ENCODE results near the gene TUBG2. TPM values are rescaled to one million over a fixed set of nuclear protein-coding genes. Genes with fewer than 3 reads are reported as not detected.

TUBG2 gene
- total and polyA plus RNA-seq, 5 donors from 2014 or later: 2.8 to 13.7 (median 3.9) TPM

DNA sequence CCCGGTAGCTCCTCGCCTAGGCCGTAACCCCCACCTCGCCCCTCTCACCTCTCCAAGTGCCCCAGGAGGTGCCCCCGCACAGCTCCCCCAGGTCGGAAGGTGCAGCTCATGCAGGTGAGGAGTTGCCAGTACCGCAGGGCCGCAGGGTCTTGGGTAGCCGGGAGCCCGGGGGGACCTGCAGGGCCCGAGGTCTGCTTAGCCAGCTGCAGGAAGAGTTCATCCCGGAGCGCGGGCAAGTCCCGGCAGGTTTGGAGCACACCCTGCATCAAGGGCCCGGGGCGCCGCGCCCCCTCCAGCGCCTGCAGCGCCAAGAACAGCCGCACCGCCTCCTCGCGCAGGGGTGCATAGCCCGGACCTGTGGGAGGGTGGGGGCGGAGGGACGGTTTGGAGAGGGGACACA is 13.0 kb downstream of the TUBG2 start:
- H3K9me3 ChIP-seq (ENCODE audit: control insufficient read depth in 2 of 2, low read length in 2 of 2): no peaks in the 10 kb centered on the region
- H3K36me3 ChIP-seq (ENCODE audit: control insufficient read depth, insufficient read depth, low read length): no peaks in the 10 kb centered on the region
- H3K36me3 Mint-ChIP-seq: no peaks in the 10 kb centered on the region
- H3K4me3 ChIP-seq (ENCODE audit: low read depth, low read length): no peak overlapping the region
- H3K4me1 Mint-ChIP-seq: peaks cover 6 to 33% (median 21%) of the 10 kb centered on the region in 4 donors
- DNase-seq (no peak), ATAC-seq (ENCODE audit: low read depth in 2 of 2) (no peak)
- peaks cover 48% of the 10 kb centered on the region for H3K4me1 ChIP-seq (ENCODE audit: control insufficient read depth, insufficient read depth, low read length, poor library complexity, severe bottlenecking)
- H3K9me3 Mint-ChIP-seq: peaks cover 0 to 4% (median 0%) of the 10 kb centered on the region in 7 donors
- H3K27ac Mint-ChIP-seq: no peak overlapping the region
- no peak overlapping the region for H3K27ac ChIP-seq (ENCODE audit: insufficient read depth, low read length, poor library complexity, severe bottlenecking)
- H3K27me3 ChIP-seq (ENCODE audit: control insufficient read depth, insufficient read depth, low read length): peaks cover 2% of the 10 kb centered on the region
- H3K27me3 Mint-ChIP-seq: peaks cover 42% of the 10 kb centered on the region
- peak overlapping the region in 2 of 4 donors; percentile 61 to 64 for H3K4me3 Mint-ChIP-seq

DNA sequence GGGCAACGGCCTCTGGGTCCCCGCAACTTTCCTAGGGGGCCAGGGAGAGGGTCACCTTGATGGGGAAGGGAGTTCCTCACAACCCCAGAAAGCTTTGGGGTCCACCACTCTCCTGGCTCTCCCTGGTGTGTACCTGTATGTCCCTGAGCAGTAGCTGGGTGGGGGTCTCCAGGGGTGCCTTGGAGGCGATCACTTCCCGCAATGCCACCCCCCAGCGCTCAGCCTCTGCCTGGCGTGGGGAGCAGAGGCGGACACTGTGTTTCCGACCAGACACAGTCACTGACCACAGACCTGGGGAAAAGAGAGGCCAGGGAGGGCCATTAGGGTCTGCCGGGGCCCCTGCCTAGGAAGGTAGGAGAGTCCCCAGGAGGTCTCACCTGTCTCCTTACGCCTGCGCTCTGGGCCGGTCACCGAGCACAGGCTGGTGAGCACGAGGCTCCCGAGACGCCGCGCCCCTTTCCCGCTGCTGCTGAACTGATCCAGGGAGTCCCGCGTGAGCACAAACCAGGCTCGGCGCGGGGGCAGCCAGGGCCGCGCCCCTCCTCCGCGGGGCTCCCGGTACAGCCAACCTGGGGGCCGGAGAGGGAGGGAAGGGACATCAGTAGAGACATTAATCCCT is 14.3 kb downstream of the TUBG2 start:
- Histone ChIP-seq H3K4me1 (ENCODE audit: control insufficient read depth, insufficient read depth, low read length, poor library complexity, severe bottlenecking) (peaks cover 61% of the 10 kb centered on the region), H3K27me3 (ENCODE audit: control insufficient read depth, insufficient read depth, low read length) (peaks cover 2% of the 10 kb centered on the region)
- peaks cover 6 to 44% (median 24%) of the 10 kb centered on the region in 4 donors for H3K4me1 Mint-ChIP-seq

GRCh38 chr17:42673885-42674754 is 15.0 kb downstream of the TUBG2 start:
- no peak for DNase-seq
- H3K27me3 ChIP-seq (ENCODE audit: control insufficient read depth, insufficient read depth, low read length): peaks cover 2% of the 10 kb centered on the region
- peaks cover 68% of the 10 kb centered on the region for H3K4me1 ChIP-seq (ENCODE audit: control insufficient read depth, insufficient read depth, low read length, poor library complexity, severe bottlenecking)
- H3K9me3 ChIP-seq (ENCODE audit: control insufficient read depth in 2 of 2, low read length in 2 of 2): no peaks in the 10 kb centered on the region
- no peak overlapping the region for H3K27ac ChIP-seq (ENCODE audit: insufficient read depth, low read length, poor library complexity, severe bottlenecking)
- peaks cover 6 to 51% (median 24%) of the 10 kb centered on the region in 4 donors for H3K4me1 Mint-ChIP-seq
- no peak overlapping the region for H3K4me3 ChIP-seq (ENCODE audit: low read depth, low read length)
- no peaks in the 10 kb centered on the region for H3K36me3 Mint-ChIP-seq
- peaks cover 0 to 4% (median 0%) of the 10 kb centered on the region in 7 donors for H3K9me3 Mint-ChIP-seq
- no peak overlapping the region for H3K27ac Mint-ChIP-seq
- H3K27me3 Mint-ChIP-seq: peaks cover 37% of the 10 kb centered on the region
- H3K36me3 ChIP-seq (ENCODE audit: control insufficient read depth, insufficient read depth, low read length): no peaks in the 10 kb centered on the region
- no peak for ATAC-seq (ENCODE audit: low read depth in 2 of 2)
- H3K4me3 Mint-ChIP-seq: peak overlapping the region; percentile 50 to 87 (median 69)

More for the DNA sequence above, 14.3 kb downstream of the TUBG2 start:
- Histone ChIP-seq H3K9me3 (ENCODE audit: control insufficient read depth in 2 of 2, low read length in 2 of 2) (no peaks in the 10 kb centered on the region), H3K4me3 (ENCODE audit: low read depth, low read length) (no peak overlapping the region), H3K27ac (ENCODE audit: insufficient read depth, low read length, poor library complexity, severe bottlenecking) (no peak overlapping the region), H3K36me3 (ENCODE audit: control insufficient read depth, insufficient read depth, low read length) (no peaks in the 10 kb centered on the region)
- peaks cover 0 to 4% (median 0%) of the 10 kb centered on the region in 7 donors for H3K9me3 Mint-ChIP-seq
- H3K27ac Mint-ChIP-seq: no peak overlapping the region
- H3K36me3 Mint-ChIP-seq: no peaks in the 10 kb centered on the region
- peaks cover 44% of the 10 kb centered on the region for H3K27me3 Mint-ChIP-seq
- DNase-seq: no peak
- H3K4me3 Mint-ChIP-seq: peak overlapping the region in 1 of 4 donors; percentile 2
- no peak for ATAC-seq (ENCODE audit: low read depth in 2 of 2)

GRCh38 chr17:42674755-42675347 is 15.8 kb downstream of the TUBG2 start:
- H3K4me1 Mint-ChIP-seq: peaks cover 6 to 57% (median 25%) of the 10 kb centered on the region in 4 donors
- ATAC-seq (ENCODE audit: low read depth in 2 of 2) (no peak), DNase-seq (no peak)
- H3K36me3 Mint-ChIP-seq: no peaks in the 10 kb centered on the region
- H3K9me3 Mint-ChIP-seq: peaks cover 0 to 4% (median 0%) of the 10 kb centered on the region in 7 donors
- peak overlapping the region; percentile 41 to 87 (median 69) for H3K4me3 Mint-ChIP-seq
- no peak overlapping the region for H3K4me3 ChIP-seq (ENCODE audit: low read depth, low read length)
- H3K9me3 ChIP-seq (ENCODE audit: control insufficient read depth in 2 of 2, low read length in 2 of 2): no peaks in the 10 kb centered on the region
- H3K36me3 ChIP-seq (ENCODE audit: control insufficient read depth, insufficient read depth, low read length): no peaks in the 10 kb centered on the region
- no peak overlapping the region for H3K27ac ChIP-seq (ENCODE audit: insufficient read depth, low read length, poor library complexity, severe bottlenecking)
- H3K4me1 ChIP-seq (ENCODE audit: control insufficient read depth, insufficient read depth, low read length, poor library complexity, severe bottlenecking): peaks cover 76% of the 10 kb centered on the region
- H3K27ac Mint-ChIP-seq: no peak overlapping the region
- peaks cover 40% of the 10 kb centered on the region for H3K27me3 Mint-ChIP-seq
- peaks cover 2% of the 10 kb centered on the region for H3K27me3 ChIP-seq (ENCODE audit: control insufficient read depth, insufficient read depth, low read length)

DNA sequence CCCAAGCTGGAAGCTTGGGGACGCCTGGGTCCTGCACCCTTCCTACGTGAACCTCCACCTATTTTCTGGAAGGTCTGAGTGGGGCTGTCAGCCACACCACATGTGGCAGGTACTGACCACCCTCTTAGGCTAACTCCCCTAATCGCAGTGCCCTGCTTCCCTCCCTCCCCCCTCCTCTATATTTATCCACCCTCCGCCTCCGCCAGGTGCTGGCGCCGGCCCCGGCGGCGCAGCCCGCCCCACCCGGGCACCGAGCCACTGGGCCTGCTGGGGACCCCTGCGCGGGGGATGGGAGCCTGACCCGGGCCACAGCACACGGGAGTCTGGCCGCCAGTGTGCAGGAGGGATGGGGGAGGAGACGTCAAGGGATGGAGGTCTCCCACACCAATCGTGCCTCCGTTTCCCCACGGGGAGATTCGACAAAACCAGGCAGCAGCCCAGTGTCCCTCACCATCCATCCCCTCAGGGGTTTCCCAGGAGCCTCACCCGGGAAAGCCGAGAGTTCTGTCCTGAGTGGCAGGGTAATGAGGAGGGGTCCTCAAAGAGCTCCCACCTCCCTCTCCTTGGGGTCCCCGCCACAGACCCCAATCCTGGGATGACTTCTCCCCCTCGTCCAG is 16.4 kb downstream of the TUBG2 start:
- peaks cover 6 to 58% (median 27%) of the 10 kb centered on the region in 4 donors for H3K4me1 Mint-ChIP-seq
- peaks cover 2% of the 10 kb centered on the region for H3K27me3 ChIP-seq (ENCODE audit: control insufficient read depth, insufficient read depth, low read length)

DNA sequence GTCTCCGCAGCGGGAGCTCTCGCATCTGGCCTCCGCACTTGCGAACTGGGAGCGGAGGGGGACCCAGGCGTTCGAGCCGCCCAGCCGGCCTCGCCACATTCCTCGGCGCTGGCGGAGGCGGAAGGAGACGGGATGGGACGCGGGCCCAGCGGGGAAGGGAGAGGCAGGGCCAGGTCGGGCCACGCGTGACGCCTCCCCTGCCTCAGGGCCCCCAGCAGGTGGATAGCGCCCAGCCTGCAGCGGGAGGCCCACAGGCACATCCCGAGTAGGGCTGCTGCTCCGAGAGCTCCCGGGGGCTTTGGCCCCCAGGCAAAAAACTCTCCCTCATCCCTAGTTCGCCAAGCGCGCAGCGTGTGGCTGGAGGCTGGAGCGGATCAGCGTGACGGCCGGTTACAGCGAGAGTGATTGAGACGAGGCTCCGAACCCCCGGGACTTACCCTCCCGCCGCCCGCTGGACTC is 16.9 kb downstream of the TUBG2 start:
- Histone ChIP-seq H3K36me3 (ENCODE audit: control insufficient read depth, insufficient read depth, low read length) (no peaks in the 10 kb centered on the region), H3K4me1 (ENCODE audit: control insufficient read depth, insufficient read depth, low read length, poor library complexity, severe bottlenecking) (peaks cover 77% of the 10 kb centered on the region), H3K4me3 (ENCODE audit: low read depth, low read length) (no peak overlapping the region), H3K27me3 (ENCODE audit: control insufficient read depth, insufficient read depth, low read length) (peaks cover 2% of the 10 kb centered on the region), H3K9me3 (ENCODE audit: control insufficient read depth in 2 of 2, low read length in 2 of 2) (no peaks in the 10 kb centered on the region), H3K27ac (ENCODE audit: insufficient read depth, low read length, poor library complexity, severe bottlenecking) (no peak overlapping the region)
- peaks cover 32% of the 10 kb centered on the region for H3K27me3 Mint-ChIP-seq
- no peak for DNase-seq
- no peak for ATAC-seq (ENCODE audit: low read depth in 2 of 2)
- H3K4me3 Mint-ChIP-seq: peak overlapping the region; percentile 69 to 88 (median 84)
- peaks cover 6 to 56% (median 30%) of the 10 kb centered on the region in 4 donors for H3K4me1 Mint-ChIP-seq
- no peak overlapping the region for H3K27ac Mint-ChIP-seq
- peaks cover 0 to 4% (median 0%) of the 10 kb centered on the region in 7 donors for H3K9me3 Mint-ChIP-seq
- no peaks in the 10 kb centered on the region for H3K36me3 Mint-ChIP-seq

More for the DNA sequence above, 16.4 kb downstream of the TUBG2 start:
- Histone ChIP-seq H3K4me1 (ENCODE audit: control insufficient read depth, insufficient read depth, low read length, poor library complexity, severe bottlenecking) (peaks cover 79% of the 10 kb centered on the region), H3K27ac (ENCODE audit: insufficient read depth, low read length, poor library complexity, severe bottlenecking) (no peak overlapping the region), H3K4me3 (ENCODE audit: low read depth, low read length) (no peak overlapping the region), H3K36me3 (ENCODE audit: control insufficient read depth, insufficient read depth, low read length) (no peaks in the 10 kb centered on the region), H3K9me3 (ENCODE audit: control insufficient read depth in 2 of 2, low read length in 2 of 2) (no peaks in the 10 kb centered on the region)
- no peaks in the 10 kb centered on the region for H3K36me3 Mint-ChIP-seq
- ATAC-seq (ENCODE audit: low read depth in 2 of 2): no peak
- H3K27me3 Mint-ChIP-seq: peaks cover 37% of the 10 kb centered on the region
- H3K4me3 Mint-ChIP-seq: peak overlapping the region in 2 of 4 donors; percentile 51 to 87
- DNase-seq: no peak
- peaks cover 0 to 4% (median 0%) of the 10 kb centered on the region in 7 donors for H3K9me3 Mint-ChIP-seq
- H3K27ac Mint-ChIP-seq: no peak overlapping the region

GRCh38 chr17:42676424-42677011 is 17.4 kb downstream of the TUBG2 start, which contains the start of gene PLEKHH3:
TSS of gene PLEKHH3 (minus strand) at chr17:42676994. CDS start at chr17:42676563, 431 bp downstream.
- DNase-seq: no peak
- peaks cover 2% of the 10 kb centered on the region for H3K27me3 ChIP-seq (ENCODE audit: control insufficient read depth, insufficient read depth, low read length)
- peaks cover 77% of the 10 kb centered on the region for H3K4me1 ChIP-seq (ENCODE audit: control insufficient read depth, insufficient read depth, low read length, poor library complexity, severe bottlenecking)
- Mint-ChIP-seq H3K9me3 (peaks cover 0 to 2% (median 0%) of the 10 kb centered on the region in 7 donors), H3K4me3 (peak within 1 kb of the TSS; percentile 88 to 95 (median 92)), H3K4me1 (peaks cover 3 to 56% (median 31%) of the 10 kb centered on the region in 4 donors), H3K27me3 (peaks cover 30% of the 10 kb centered on the region), H3K36me3 (no peaks in the 10 kb centered on the region), H3K27ac (peak within 1 kb of the TSS; percentile 40 to 87 (median 75))
- ATAC-seq (ENCODE audit: low read depth in 2 of 2): no peak
- H3K27ac ChIP-seq (ENCODE audit: insufficient read depth, low read length, poor library complexity, severe bottlenecking): peak within 1 kb of the TSS; percentile 85
- H3K9me3 ChIP-seq (ENCODE audit: control insufficient read depth in 2 of 2, low read length in 2 of 2): no peaks in the 10 kb centered on the region
- H3K4me3 ChIP-seq (ENCODE audit: low read depth, low read length): peak within 1 kb of the TSS; percentile 82
- H3K36me3 ChIP-seq (ENCODE audit: control insufficient read depth, insufficient read depth, low read length): no peaks in the 10 kb centered on the region

Data from CD4-positive, CD25-positive, alpha-beta regulatory T cell (primary cell).